Sciatic nerve (tissue), 2 donors: Measurements from ENCODE around the gene MSLN. TPM values are rescaled to one million over a fixed set of nuclear protein-coding genes. Genes with fewer than 3 reads are reported as not detected.

ENCODE experiments used
- ATAC-seq: fragments of 200-7000 bp; cut with Tn5 transposase; one replicate; pipeline ENCODE4 v1.9.1; 2020; ENCODE audit warnings: mild to moderate bottlenecking, moderate library complexity
- DNase-seq: peaks from one replicate; pipeline ENCODE4 v3.0.0-alpha.2; 2020; ENCODE audit warnings: low spot score
- intact Hi-C: fragments of 100-400 bp; cut with DNase I; formaldehyde crosslinking; loops from one replicate; pipeline ENCODE4 v1.14.2; 2022
- total RNA-seq: library from RNA; stranded (reverse); fragmentation: NEBNext Ultra II Directional; extraction: Animal tissue kit (Norgen Biotek cat#: 25700); gene quantifications from one replicate; pipeline ENCODE4 v1.2.1, GENCODE V29; 2021
- donor health status: DM: no; HTN: no; CAD: no.
- donor health status: DM: no; HTN: no; CAD: no.

The MSLN gene
- total RNA-seq, 1 donor from 2014 or later = 2.9 TPM

GRCh38 chr16:721765-722540 is 38.6 kb upstream of the MSLN start:
- intact Hi-C loops = no loop called here
- DNase-seq (no peak), ATAC-seq (no peak)

GRCh38 chr16:722835-723633 is 37.5 kb upstream of the MSLN start:
- ATAC-seq = no peak
- intact Hi-C loops = no loop called here
- DNase-seq = no peak

- no peak for ATAC-seq
- intact Hi-C loops = no loop called here
- DNase-seq = no peak
Observed at GRCh38 chr16:723695-724094, 36.8 kb upstream of the MSLN start.

GRCh38 chr16:724188-725040 is 36.1 kb upstream of the MSLN start:
- intact Hi-C loops = no loop called here
- DNase-seq (no peak), ATAC-seq (no peak)

- intact Hi-C loops = no loop called here
- DNase-seq (no peak), ATAC-seq (no peak)
Observed at GRCh38 chr16:725041-725376, 35.5 kb upstream of the MSLN start.

GRCh38 chr16:725463-726187 is 34.9 kb upstream of the MSLN start:
- ATAC-seq = no peak
- intact Hi-C loops = no loop called here
- DNase-seq = no peak

- ATAC-seq = no peak
- no peak for DNase-seq
- intact Hi-C loops = no loop called here
Observed at GRCh38 chr16:726188-726437, 34.4 kb upstream of the MSLN start.

- DNase-seq (peak; percentile 84), ATAC-seq (no peak)
- intact Hi-C loops = no loop called here
Observed at GRCh38 chr16:726438-727290, 33.9 kb upstream of the MSLN start, which contains the start of the genes CCDC78 and HAGHL. CCDC78 (minus strand) TSS chr16:726443; CDS start chr16:726367, 76 bp downstream. HAGHL (plus strand) TSS chr16:727106; CDS start chr16:727510, 404 bp downstream.

GRCh38 chr16:727291-727977 is 33.1 kb upstream of the MSLN start:
- no peak for DNase-seq
- intact Hi-C loops = no loop called here
- ATAC-seq = no peak

- peak; percentile 46 for ATAC-seq
- intact Hi-C loops = no loop called here
- DNase-seq = peak; percentile 82
Observed at GRCh38 chr16:728131-728889, 32.2 kb upstream of the MSLN start.

GRCh38 chr16:728890-729744 is 31.4 kb upstream of the MSLN start:
- no peak for ATAC-seq
- intact Hi-C loops = no loop called here

GRCh38 chr16:729768-730665 is 30.5 kb upstream of the MSLN start:
- intact Hi-C loops = no loop called here
- DNase-seq = peak; percentile 57
- no peak for ATAC-seq

More at GRCh38 chr16:728890-729744, 31.4 kb upstream of the MSLN start:
- no peak for DNase-seq

- ATAC-seq (no peak), DNase-seq (peak; percentile 55)
- intact Hi-C loops = no loop called here
Observed at GRCh38 chr16:730666-731509, 29.6 kb upstream of the MSLN start.

GRCh38 chr16:732332-732731 is 28.2 kb upstream of the MSLN start:
- DNase-seq (no peak), ATAC-seq (no peak)
- intact Hi-C loops = no loop called here
